HCT116 (cell line): ENCODE measurements around the gene CCDC158. TPM values are rescaled to one million over a fixed set of nuclear protein-coding genes. Genes with fewer than 3 reads are reported as not detected.

ENCODE experiments used
- ATAC-seq: fragments of 200-7000 bp; cut with Tn5 transposase; 2 replicates; pipeline ENCODE4 v1.9.1; 2020; ENCODE audit warnings: mild to moderate bottlenecking, moderate library complexity
- BruUV-seq: library from RNA; stranded (reverse); fragments of 400-500 nt; replicated peaks from 2 replicates; lab custom pipeline; 2021; lab: Mats Ljungman, UMichigan
- CTCF ChIA-PET: fragments of 300-600 bp; sonication (Branson Sonifier 250); formaldehyde crosslinking; loops from one replicate; lab custom pipeline; 2021; ENCODE audit warnings: antibody characterized with exemption; lab: Charles Lee
- POLR2A ChIA-PET: fragments of 300-600, 350-600 bp; sonication (Branson Sonifier 250); formaldehyde crosslinking; loops from one replicate; lab custom pipeline; 2021; ENCODE audit warnings: antibody characterized with exemption; lab: Charles Lee
- RAD21 ChIA-PET, 2 experiments: fragments of 300-600 bp; sonication (Branson Sonifier 250); formaldehyde crosslinking; loops; one replicate each; lab custom pipeline; 2023; ENCODE audit warnings: low total read pairs in 2 of 2; ENCODE audit not compliant: uncharacterized antibody in 2 of 2, unreplicated experiment in 2 of 2, low non-redundant PET in 1 of 2; lab: Charles Lee
- DNase-seq: peaks from one replicate; pipeline ENCODE4 v3.0.0-alpha.2; 2010; ENCODE audit warnings: low read depth, low spot score
- H2AFZ ChIP-seq: fragments of 200-600 bp; shearing (Covaris generic), sonication (generic); 2 replicates; pipeline ENCODE4 v1.6.1; 2017; ENCODE audit warnings: low read depth, mixed run types, mixed read lengths, antibody characterized with exemption, low read length; ENCODE audit not compliant: poor library complexity, severe bottlenecking
- H3K27ac ChIP-seq: 2 replicates; pipeline ENCODE4 v1.5.1; 2012; ENCODE audit warnings: low read depth, low read length
- H3K27me3 ChIP-seq: fragments of 200-600 bp; sonication (generic); 2 replicates; pipeline ENCODE4 v1.6.1; 2016; ENCODE audit warnings: mixed run types, low read length, mixed read lengths; ENCODE audit not compliant: insufficient read depth
- H3K36me3 ChIP-seq, 2 experiments: fragments of 200-500 bp in 1 of 2; fragments of 200-600 bp in 1 of 2; sonication (Bioruptor generic) in 1 of 2; sonication (generic) in 1 of 2; 2 replicates each; pipeline versions ENCODE4 v1.5.1 to v1.6.1; 2014 to 2016; ENCODE audit warnings: low read length in 2 of 2, inconsistent platforms in 1 of 2, mixed read lengths in 1 of 2, mixed run types in 1 of 2; ENCODE audit not compliant: insufficient read depth in 2 of 2, control insufficient read depth in 1 of 2
- H3K4me1 ChIP-seq, 2 experiments: fragments of 200-600 bp in 1 of 2; sonication (generic) in 1 of 2; 2 replicates each; pipeline versions ENCODE4 v1.5.1 to v1.6.1; 2012 to 2017; ENCODE audit warnings: low read length in 2 of 2, inconsistent platforms in 1 of 2, mild to moderate bottlenecking in 1 of 2, mixed read lengths in 1 of 2, mixed run types in 1 of 2, moderate library complexity in 1 of 2; ENCODE audit not compliant: insufficient read depth in 2 of 2, control insufficient read depth in 1 of 2
- H3K4me2 ChIP-seq: fragments of 200-600 bp; sonication (generic); 2 replicates; pipeline ENCODE4 v1.6.1; 2017; ENCODE audit warnings: mixed run types, low read length, mixed read lengths
- H3K4me3 ChIP-seq, 2 experiments: fragments of 200-600 bp in 1 of 2; sonication (generic) in 1 of 2; replicated peaks in 1 of 2; 2 replicates each; pipeline ENCODE4 v1.5.1; 2011 to 2016; ENCODE audit warnings: low read length in 2 of 2, control low read depth in 1 of 2, low read depth in 1 of 2, mild to moderate bottlenecking in 1 of 2, mixed read lengths in 1 of 2, mixed run types in 1 of 2
- H3K79me2 ChIP-seq: fragments of 200-600 bp; sonication (generic); 2 replicates; pipeline ENCODE4 v1.6.1; 2017; ENCODE audit warnings: mild to moderate bottlenecking, mixed run types, low read length, moderate library complexity, mixed read lengths; ENCODE audit not compliant: insufficient read depth
- H3K9ac ChIP-seq: fragments of 200-600 bp; sonication (generic); 2 replicates; pipeline ENCODE4 v1.6.1; 2016; ENCODE audit warnings: low read length, mixed read lengths
- H3K9me2 ChIP-seq: fragments of 200-600 bp; sonication (generic), shearing (Covaris generic); 2 replicates; pipeline ENCODE4 v1.6.1; 2017; ENCODE audit warnings: mixed run types, mild to moderate bottlenecking, moderate library complexity; ENCODE audit not compliant: insufficient read depth
- H3K9me3 ChIP-seq, 2 experiments: fragments of 200-500 bp in 1 of 2; fragments of 200-600 bp in 1 of 2; sonication (Bioruptor generic) in 1 of 2; sonication (generic) in 1 of 2; 2 replicates each; pipeline ENCODE4 v1.6.1; 2014 to 2017; ENCODE audit warnings: low read length in 2 of 2, mixed read lengths in 2 of 2, inconsistent platforms in 1 of 2, low read depth in 1 of 2, mild to moderate bottlenecking in 1 of 2, mixed run types in 1 of 2, moderate library complexity in 1 of 2; ENCODE audit not compliant: control insufficient read depth in 1 of 2, insufficient read depth in 1 of 2
- H4K20me1 ChIP-seq: fragments of 200-600 bp; sonication (generic), shearing (Covaris generic); 2 replicates; pipeline ENCODE4 v1.6.1; 2017; ENCODE audit warnings: mixed run types, mild to moderate bottlenecking, moderate library complexity; ENCODE audit not compliant: insufficient read depth
- CEBPB ChIP-seq: IDR thresholded peaks from 2 replicates; pipeline ENCODE4 v1.6.1; 2012; ENCODE audit warnings: low read depth
- EGR1 ChIP-seq: IDR thresholded peaks from 2 replicates; pipeline ENCODE4 v1.6.1; 2012; ENCODE audit warnings: low read depth
- ELF1 ChIP-seq: IDR thresholded peaks from 2 replicates; pipeline ENCODE4 v1.6.1; 2012; ENCODE audit warnings: low read depth, borderline replicate concordance
- POLR2A ChIP-seq: IDR thresholded peaks from 2 replicates; pipeline ENCODE4 v1.7.0; 2011; ENCODE audit warnings: borderline replicate concordance; ENCODE audit not compliant: insufficient read depth, insufficient read length; ENCODE audit errors: extremely low read depth
- RAD21 ChIP-seq: IDR thresholded peaks from 2 replicates; pipeline ENCODE4 v1.6.1; 2012; ENCODE audit warnings: low read depth, mild to moderate bottlenecking
- SIN3A ChIP-seq: IDR thresholded peaks from 2 replicates; pipeline ENCODE4 v1.6.1; 2012; ENCODE audit warnings: low read depth
- SP1 ChIP-seq: IDR thresholded peaks from 2 replicates; pipeline ENCODE4 v1.6.1; 2012; ENCODE audit warnings: low read depth
- SRF ChIP-seq: IDR thresholded peaks from 2 replicates; pipeline ENCODE4 v1.6.1; 2012; ENCODE audit warnings: low read depth
- TCF7L2 ChIP-seq: IDR thresholded peaks from 2 replicates; pipeline ENCODE4 v1.7.0; 2011; ENCODE audit warnings: borderline replicate concordance, inconsistent platforms; ENCODE audit not compliant: insufficient read depth, insufficient read length; ENCODE audit errors: extremely low read depth
- ZFX ChIP-seq: fragments of 450-650 bp; IDR thresholded peaks from 2 replicates; pipeline ENCODE4 v1.6.1; 2017
- ZNF274 ChIP-seq: fragments of 200-500 bp; sonication (Bioruptor generic); IDR thresholded peaks from 2 replicates; pipeline ENCODE4 v1.6.1; 2014; ENCODE audit warnings: mild to moderate bottlenecking, low read depth, low read length, inconsistent platforms
- intact Hi-C: fragments of 100-400 bp; cut with micrococcal nuclease; formaldehyde crosslinking; loops from 2 replicates; pipeline ENCODE4 v1.10.0; 2022
- total RNA-seq: library from RNA; stranded (reverse); gene quantifications from one replicate; pipeline ENCODE4 v1.2.1, GENCODE V29; 2021; ENCODE audit not compliant: unreplicated experiment
- TF ChIP-seq, protein P1 (sequence below): IDR thresholded peaks from 2 replicates; pipeline ENCODE4 v1.6.1; 2012; ENCODE audit warnings: low read depth
- TF ChIP-seq, protein P2 (sequence below): IDR thresholded peaks from 2 replicates; pipeline ENCODE4 v1.6.1; 2011; ENCODE audit warnings: mild to moderate bottlenecking, low read length, moderate library complexity; ENCODE audit not compliant: insufficient replicate concordance; ENCODE audit errors: extremely low read depth

Gene CCDC158
- total RNA-seq, 1 experiment from 2014 or later = not detected

DNA sequence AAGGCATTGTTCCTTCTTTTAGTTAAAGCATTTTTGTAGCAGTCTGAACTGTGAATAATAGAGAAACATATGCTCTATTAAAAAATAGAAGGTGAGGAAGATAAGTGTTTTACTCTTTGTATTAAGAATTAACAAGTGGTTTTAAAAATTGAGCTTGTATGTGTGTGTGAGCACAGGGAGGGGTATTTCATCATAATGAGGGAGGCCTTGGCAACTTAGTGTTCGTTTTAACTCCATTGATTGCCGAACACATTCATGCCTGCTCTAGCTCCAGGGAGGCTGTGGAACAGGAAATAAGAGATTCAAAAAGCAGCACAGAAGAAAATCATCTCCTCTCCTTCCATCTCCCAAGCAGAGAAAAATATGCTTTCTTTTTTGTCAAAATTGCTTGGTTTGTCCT, 28.9 kb upstream of the CCDC158 start:
- H3K4me1 ChIP-seq = no peaks in the 10 kb centered on the region
- no peaks in the 10 kb centered on the region for H4K20me1 ChIP-seq
- no TSS peak for BruUV-seq
- DNase-seq (no peak), ATAC-seq (no peak)
- no peak overlapping the region for H3K9ac ChIP-seq
- CTCF ChIA-PET = no interaction called here
- H3K4me3 ChIP-seq = no peak overlapping the region
- no peak overlapping the region for H2AFZ ChIP-seq
- H3K79me2 ChIP-seq = no peaks in the 10 kb centered on the region
- H3K27me3 ChIP-seq = no peaks in the 10 kb centered on the region
- RAD21 ChIA-PET = no interaction called here
- TF ChIP-seq SRF (no peak), ZNF274 (no peak), ZFX (no peak), TCF7L2 (no peak), CEBPB (no peak), POLR2A (no peak), EGR1 (no peak), SIN3A (no peak), SP1 (no peak), RAD21 (no peak), ELF1 (no peak)
- TF ChIP-seq, protein P1, sequence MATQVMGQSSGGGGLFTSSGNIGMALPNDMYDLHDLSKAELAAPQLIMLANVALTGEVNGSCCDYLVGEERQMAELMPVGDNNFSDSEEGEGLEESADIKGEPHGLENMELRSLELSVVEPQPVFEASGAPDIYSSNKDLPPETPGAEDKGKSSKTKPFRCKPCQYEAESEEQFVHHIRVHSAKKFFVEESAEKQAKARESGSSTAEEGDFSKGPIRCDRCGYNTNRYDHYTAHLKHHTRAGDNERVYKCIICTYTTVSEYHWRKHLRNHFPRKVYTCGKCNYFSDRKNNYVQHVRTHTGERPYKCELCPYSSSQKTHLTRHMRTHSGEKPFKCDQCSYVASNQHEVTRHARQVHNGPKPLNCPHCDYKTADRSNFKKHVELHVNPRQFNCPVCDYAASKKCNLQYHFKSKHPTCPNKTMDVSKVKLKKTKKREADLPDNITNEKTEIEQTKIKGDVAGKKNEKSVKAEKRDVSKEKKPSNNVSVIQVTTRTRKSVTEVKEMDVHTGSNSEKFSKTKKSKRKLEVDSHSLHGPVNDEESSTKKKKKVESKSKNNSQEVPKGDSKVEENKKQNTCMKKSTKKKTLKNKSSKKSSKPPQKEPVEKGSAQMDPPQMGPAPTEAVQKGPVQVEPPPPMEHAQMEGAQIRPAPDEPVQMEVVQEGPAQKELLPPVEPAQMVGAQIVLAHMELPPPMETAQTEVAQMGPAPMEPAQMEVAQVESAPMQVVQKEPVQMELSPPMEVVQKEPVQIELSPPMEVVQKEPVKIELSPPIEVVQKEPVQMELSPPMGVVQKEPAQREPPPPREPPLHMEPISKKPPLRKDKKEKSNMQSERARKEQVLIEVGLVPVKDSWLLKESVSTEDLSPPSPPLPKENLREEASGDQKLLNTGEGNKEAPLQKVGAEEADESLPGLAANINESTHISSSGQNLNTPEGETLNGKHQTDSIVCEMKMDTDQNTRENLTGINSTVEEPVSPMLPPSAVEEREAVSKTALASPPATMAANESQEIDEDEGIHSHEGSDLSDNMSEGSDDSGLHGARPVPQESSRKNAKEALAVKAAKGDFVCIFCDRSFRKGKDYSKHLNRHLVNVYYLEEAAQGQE = no peak
- TF ChIP-seq, protein P2, sequence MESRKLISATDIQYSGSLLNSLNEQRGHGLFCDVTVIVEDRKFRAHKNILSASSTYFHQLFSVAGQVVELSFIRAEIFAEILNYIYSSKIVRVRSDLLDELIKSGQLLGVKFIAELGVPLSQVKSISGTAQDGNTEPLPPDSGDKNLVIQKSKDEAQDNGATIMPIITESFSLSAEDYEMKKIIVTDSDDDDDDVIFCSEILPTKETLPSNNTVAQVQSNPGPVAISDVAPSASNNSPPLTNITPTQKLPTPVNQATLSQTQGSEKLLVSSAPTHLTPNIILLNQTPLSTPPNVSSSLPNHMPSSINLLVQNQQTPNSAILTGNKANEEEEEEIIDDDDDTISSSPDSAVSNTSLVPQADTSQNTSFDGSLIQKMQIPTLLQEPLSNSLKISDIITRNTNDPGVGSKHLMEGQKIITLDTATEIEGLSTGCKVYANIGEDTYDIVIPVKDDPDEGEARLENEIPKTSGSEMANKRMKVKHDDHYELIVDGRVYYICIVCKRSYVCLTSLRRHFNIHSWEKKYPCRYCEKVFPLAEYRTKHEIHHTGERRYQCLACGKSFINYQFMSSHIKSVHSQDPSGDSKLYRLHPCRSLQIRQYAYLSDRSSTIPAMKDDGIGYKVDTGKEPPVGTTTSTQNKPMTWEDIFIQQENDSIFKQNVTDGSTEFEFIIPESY = no peak
- no peaks in the 10 kb centered on the region for H3K9me2 ChIP-seq
- no peak overlapping the region for H3K27ac ChIP-seq
- intact Hi-C loops = no loop called here
- H3K9me3 ChIP-seq = no peaks in the 10 kb centered on the region
- H3K36me3 ChIP-seq = no peaks in the 10 kb centered on the region
- no peak overlapping the region for H3K4me2 ChIP-seq
- POLR2A ChIA-PET = no interaction called here
